Esophagus squamous epithelium (tissue), 5 donors: ENCODE results near the gene SGCE. TPM values are rescaled to one million over a fixed set of nuclear protein-coding genes. Genes with fewer than 3 reads are reported as not detected.

Source experiments
- DNase-seq: peaks from one replicate; lab custom pipeline; 2025; lab: John Stamatoyannopoulos, UW
- H3K27ac ChIP-seq, 4 donors: fragments of 200-600 bp; sonication (generic); one replicate each; pipeline ENCODE4 v1.5.1; 2016 to 2019; ENCODE audit warnings: mild to moderate bottlenecking in 1 of 4
- H3K27me3 ChIP-seq, 4 donors: fragments of 200-600 bp; sonication (generic); 1 replicate in 3 of 4; 2 replicates in 1 of 4; pipeline versions ENCODE4 v1.5.1 to v1.6.0; 2017 to 2021; ENCODE audit warnings: antibody characterized with exemption in 1 of 4
- H3K36me3 ChIP-seq, 3 donors: fragments of 200-600 bp; sonication (generic); one replicate each; pipeline ENCODE4 v1.5.1; 2016 to 2019
- H3K4me1 ChIP-seq, 3 donors: fragments of 200-600 bp; sonication (generic); one replicate each; pipeline ENCODE4 v1.5.1; 2017 to 2019
- H3K4me3 ChIP-seq, 4 donors: fragments of 200-600 bp; sonication (generic); 1 replicate in 3 of 4; 2 replicates in 1 of 4; pipeline ENCODE4 v1.5.1; 2016 to 2019; ENCODE audit warnings: mild to moderate bottlenecking in 2 of 4, moderate library complexity in 1 of 4
- H3K9me3 ChIP-seq, 3 donors: fragments of 200-600 bp; sonication (generic); one replicate each; pipeline ENCODE4 v1.5.1; 2016 to 2019
- CTCF ChIP-seq, 6 experiments: fragments of 450-650 bp in 4 of 6; fragments of 200-600 bp in 2 of 6; sonication (generic) in 2 of 6; IDR thresholded peaks; one replicate each; pipeline ENCODE4 v1.5.1; 2016 to 2019; ENCODE audit warnings: antibody characterized with exemption in 6 of 6, mild to moderate bottlenecking in 4 of 6, moderate library complexity in 4 of 6
- POLR2A ChIP-seq, 4 donors: fragments of 450-650 bp; IDR thresholded peaks; one replicate each; pipeline ENCODE4 v1.6.1; 2017; ENCODE audit warnings: antibody characterized with exemption in 4 of 4, mild to moderate bottlenecking in 4 of 4, moderate library complexity in 3 of 4
- WGBS, 2 donors: methylation state at CpG; one replicate each; pipeline ENCODE4 v1.1.5; 2018; 5-methylcytosine and 5-hydroxymethylcytosine counted together
- intact Hi-C: fragments of 100-400 bp; cut with DNase I; formaldehyde crosslinking; loops from one replicate; pipeline ENCODE4 v1.15.0; 2022
- total RNA-seq, 4 donors: library from RNA; depleted of rRNA; stranded (reverse); fragments of >200 nt; gene quantifications; one replicate each; pipeline ENCODE4 v1.1.0, GENCODE V29; 2016
- donor health status: DM: yes; HTN: yes; CAD: no.

The SGCE gene
- total RNA-seq, 4 donors from 2014 or later: 0.38 to 44.8 (median 13.2) TPM

- Histone ChIP-seq H3K27me3 (no peaks in the 10 kb centered on the region), H3K27ac (no peak overlapping the region), H3K9me3 (no peaks in the 10 kb centered on the region), H3K36me3 (peaks cover 0 to 4% (median 0%) of the 10 kb centered on the region in 3 donors), H3K4me1 (no peaks in the 10 kb centered on the region), H3K4me3 (no peak overlapping the region)
- 74 to 84% methylated on average over 3 of the region's 3 CpGs for WGBS, 2 donors
- TF ChIP-seq CTCF (IDR thresholded peaks at IDR 0.05) (no peak), POLR2A (IDR thresholded peaks at IDR 0.05) (no peak)
- DNase-seq: no peak
- intact Hi-C loops: no loop called here
Measured at GRCh38 chr7:94562525-94562924, 93.4 kb downstream of the SGCE start.

GRCh38 chr7:94561841-94562514 is 94.0 kb downstream of the SGCE start:
- WGBS, 2 donors: 88 to 90% methylated on average over 2 of the region's 2 CpGs
- Histone ChIP-seq H3K27ac (no peak overlapping the region), H3K4me1 (no peaks in the 10 kb centered on the region), H3K36me3 (peaks cover 0 to 4% (median 0%) of the 10 kb centered on the region in 3 donors), H3K4me3 (no peak overlapping the region), H3K27me3 (no peaks in the 10 kb centered on the region), H3K9me3 (no peaks in the 10 kb centered on the region)
- DNase-seq: no peak
- intact Hi-C loops: no loop called here
- no peak for TF ChIP-seq POLR2A (IDR thresholded peaks at IDR 0.05)
- no peak for TF ChIP-seq CTCF (IDR thresholded peaks at IDR 0.05)

GRCh38 chr7:94559972-94560371 is 96.0 kb downstream of the SGCE start:
- DNase-seq: no peak
- peaks cover 0 to 16% (median 0%) of the 10 kb centered on the region in 3 donors for H3K36me3 ChIP-seq
- H3K4me3 ChIP-seq: no peak overlapping the region
- no peaks in the 10 kb centered on the region for H3K4me1 ChIP-seq
- H3K9me3 ChIP-seq: no peaks in the 10 kb centered on the region
- intact Hi-C loops: no loop called here
- H3K27me3 ChIP-seq: no peaks in the 10 kb centered on the region
- no peak for TF ChIP-seq CTCF (IDR thresholded peaks at IDR 0.05)
- no peak for TF ChIP-seq POLR2A (IDR thresholded peaks at IDR 0.05)
- WGBS, 2 donors: 40 to 78% methylated on average over 1 of the region's 1 CpG
- H3K27ac ChIP-seq: no peak overlapping the region

- TF ChIP-seq CTCF (IDR thresholded peaks at IDR 0.05) (no peak), POLR2A (IDR thresholded peaks at IDR 0.05) (no peak)
Measured at GRCh38 chr7:94557215-94557614, 98.7 kb downstream of the SGCE start.

GRCh38 chr7:94556028-94556427 is 99.9 kb downstream of the SGCE start:
- no peak overlapping the region for H3K4me3 ChIP-seq
- no peaks in the 10 kb centered on the region for H3K9me3 ChIP-seq
- intact Hi-C loops: no loop called here
- 74 to 84% methylated on average over 2 of the region's 2 CpGs for WGBS, 2 donors
- H3K27me3 ChIP-seq: no peaks in the 10 kb centered on the region
- peaks cover 0 to 47% (median 0%) of the 10 kb centered on the region in 3 donors for H3K36me3 ChIP-seq
- H3K27ac ChIP-seq: no peak overlapping the region
- no peak for TF ChIP-seq CTCF (IDR thresholded peaks at IDR 0.05)
- no peak for TF ChIP-seq POLR2A (IDR thresholded peaks at IDR 0.05)
- H3K4me1 ChIP-seq: no peaks in the 10 kb centered on the region
- no peak for DNase-seq

More at GRCh38 chr7:94557215-94557614, 98.7 kb downstream of the SGCE start:
- H3K4me3 ChIP-seq: no peak overlapping the region
- DNase-seq: no peak
- no peaks in the 10 kb centered on the region for H3K9me3 ChIP-seq
- peaks cover 0 to 41% (median 0%) of the 10 kb centered on the region in 3 donors for H3K36me3 ChIP-seq
- no peaks in the 10 kb centered on the region for H3K27me3 ChIP-seq
- H3K4me1 ChIP-seq: no peaks in the 10 kb centered on the region
- no peak overlapping the region for H3K27ac ChIP-seq
- intact Hi-C loops: no loop called here
